GM12891 (cell line): ENCODE results near the gene RHOU.

ENCODE experiments used
- PAX5 ChIP-seq: IDR thresholded peaks from 2 replicates; pipeline ENCODE4 v1.6.1; 2011; ENCODE audit warnings: low read length, moderate library complexity, mild to moderate bottlenecking; ENCODE audit not compliant: insufficient read depth, severe bottlenecking
- POLR2A ChIP-seq: IDR thresholded peaks from 2 replicates; pipeline ENCODE4 v1.6.1; 2011; ENCODE audit warnings: low read depth, low read length, control low read depth
- POLR2AphosphoS5 ChIP-seq: IDR thresholded peaks from 2 replicates; pipeline ENCODE4 v1.6.1; 2011; ENCODE audit warnings: low read depth, low read length, control low read depth
- POU2F2 ChIP-seq: IDR thresholded peaks from 2 replicates; pipeline ENCODE4 v1.6.1; 2011; ENCODE audit warnings: low read depth, mild to moderate bottlenecking, control low read depth, low read length, moderate library complexity
- SPI1 ChIP-seq: IDR thresholded peaks from 2 replicates; pipeline ENCODE4 v1.6.1; 2011; ENCODE audit warnings: low read depth, low read length, control low read depth
- TAF1 ChIP-seq: IDR thresholded peaks from 2 replicates; pipeline ENCODE4 v1.6.1; 2011; ENCODE audit warnings: low read depth, low read length, control low read depth

GRCh38 chr1:228785366-228786330, 50.4 kb downstream of the RHOU start:
- TF ChIP-seq POLR2A: no peak
- no peak for TF ChIP-seq POLR2AphosphoS5
- no peak for TF ChIP-seq TAF1
- no peak for TF ChIP-seq SPI1
- no peak for TF ChIP-seq PAX5
- TF ChIP-seq POU2F2: no peak
